B cell (primary cell): ENCODE measurements around the gene HIRA. TPM values are rescaled to one million over a fixed set of nuclear protein-coding genes. Genes with fewer than 3 reads are reported as not detected.

Source experiments
- ATAC-seq: fragments of 200-7000 bp; cut with Tn5 transposase; one replicate; pipeline ENCODE4 v1.10.0; 2021; ENCODE audit warnings: low read depth, mild to moderate bottlenecking, moderate number of reproducible peaks, moderate library complexity
- CTCF ChIA-PET: fragments of 350-600 bp; sonication (Branson Sonifier 250); formaldehyde crosslinking; loops from one replicate; lab custom pipeline; 2021; ENCODE audit warnings: antibody characterized with exemption, inconsistent platforms; lab: Charles Lee
- POLR2A ChIA-PET: fragments of 350-600 bp; sonication (Branson Sonifier 250); formaldehyde crosslinking; loops from one replicate; lab custom pipeline; 2021; ENCODE audit warnings: antibody characterized with exemption; lab: Charles Lee
- DNase-seq: peaks from one replicate; pipeline ENCODE4 v3.0.0; 2013
- H2AFZ ChIP-seq: 2 replicates; pipeline ENCODE4 v1.6.1; 2012; ENCODE audit warnings: mild to moderate bottlenecking, low read depth, low read length; ENCODE audit not compliant: insufficient read depth, poor library complexity, severe bottlenecking
- H3K27ac ChIP-seq, 2 donors: 1 replicate in 1 of 2; 2 replicates in 1 of 2; pipeline ENCODE4 v1.5.1; 2012 to 2013; ENCODE audit warnings: low read length in 2 of 2, mild to moderate bottlenecking in 2 of 2, moderate library complexity in 1 of 2
- H3K27me3 ChIP-seq, 4 experiments: fragments of 200-600 bp in 1 of 4; sonication (generic) in 1 of 4; replicated peaks in 1 of 4; 1 replicate in 2 of 4; 2 replicates in 2 of 4; pipeline versions ENCODE4 v1.6.1 to v1.7.0; 2013 to 2016; ENCODE audit warnings: low read length in 3 of 4, mild to moderate bottlenecking in 2 of 4, mixed read lengths in 1 of 4, moderate library complexity in 1 of 4; ENCODE audit not compliant: insufficient read depth in 4 of 4, control insufficient read depth in 3 of 4; ENCODE audit errors: control extremely low read depth in 1 of 4
- H3K36me3 ChIP-seq, 2 experiments: replicated peaks in 1 of 2; 1 replicate in 1 of 2; 2 replicates in 1 of 2; pipeline versions ENCODE4 v1.6.1 to v1.7.1; 2013; ENCODE audit warnings: low read length in 1 of 2; ENCODE audit not compliant: insufficient read depth in 2 of 2, control insufficient read depth in 1 of 2; ENCODE audit errors: control extremely low read depth in 1 of 2, extremely low read depth in 1 of 2
- H3K4me1 ChIP-seq, 2 donors: fragments of 200-600 bp in 1 of 2; sonication (generic) in 1 of 2; 1 replicate in 1 of 2; 2 replicates in 1 of 2; pipeline versions ENCODE4 v1.5.1 to v1.6.1; 2013 to 2017; ENCODE audit warnings: low read length in 2 of 2; ENCODE audit not compliant: control insufficient read depth in 2 of 2, insufficient read depth in 2 of 2
- H3K4me2 ChIP-seq: replicated peaks from 2 replicates; pipeline ENCODE3; 2012; ENCODE audit warnings: mild to moderate bottlenecking, low read depth, low read length; ENCODE audit not compliant: poor library complexity, severe bottlenecking
- H3K4me3 ChIP-seq, 5 experiments: fragments of 200-600 bp in 1 of 5; sonication (generic) in 1 of 5; 1 replicate in 3 of 5; 2 replicates in 2 of 5; pipeline versions ENCODE4 v1.5.1 to v1.7.0; 2011 to 2016; ENCODE audit warnings: low read length in 4 of 5, mild to moderate bottlenecking in 4 of 5, low read depth in 2 of 5, control low read depth in 1 of 5, moderate library complexity in 1 of 5; ENCODE audit not compliant: insufficient read depth in 1 of 5; ENCODE audit errors: control extremely low read depth in 1 of 5, extremely low read depth in 1 of 5
- H3K79me2 ChIP-seq: fragments of 200-600 bp; sonication (generic); one replicate; pipeline ENCODE4 v1.6.0; 2016; ENCODE audit warnings: low read length; ENCODE audit not compliant: control insufficient read depth, insufficient read depth
- H3K9ac ChIP-seq: fragments of 200-600 bp; sonication (generic); 2 replicates; pipeline ENCODE4 v1.6.1; 2017; ENCODE audit warnings: mild to moderate bottlenecking, low read length, moderate library complexity
- H3K9me3 ChIP-seq, 3 donors: one replicate each; pipeline versions ENCODE4 v1.6.1 to v1.7.1; 2013; ENCODE audit warnings: low read length in 2 of 3; ENCODE audit not compliant: control insufficient read depth in 2 of 3, insufficient read depth in 1 of 3; ENCODE audit errors: control extremely low read depth in 1 of 3
- H4K20me1 ChIP-seq: 2 replicates; pipeline ENCODE4 v1.6.0; 2012; ENCODE audit warnings: mild to moderate bottlenecking, low read length; ENCODE audit not compliant: insufficient read depth, control insufficient read depth, poor library complexity, severe bottlenecking
- H3K27ac Mint-ChIP-seq: one replicate; pipeline ENCODE4 v1.8.0; 2021; ENCODE audit warnings: mixed read lengths
- H3K27me3 Mint-ChIP-seq: one replicate; pipeline ENCODE4 v1.8.0; 2021; ENCODE audit warnings: mixed read lengths
- H3K4me1 Mint-ChIP-seq: one replicate; pipeline ENCODE4 v1.8.0; 2021; ENCODE audit warnings: mixed read lengths
- H3K4me3 Mint-ChIP-seq: one replicate; pipeline ENCODE4 v1.8.0; 2021; ENCODE audit warnings: mixed read lengths
- H3K9me3 Mint-ChIP-seq: one replicate; pipeline ENCODE4 v1.8.0; 2022; ENCODE audit warnings: mixed read lengths; ENCODE audit not compliant: insufficient read depth
- EZH2 ChIP-seq: IDR thresholded peaks from 2 replicates; pipeline ENCODE4 v1.6.1; 2012; ENCODE audit warnings: borderline replicate concordance, low read depth, mild to moderate bottlenecking, moderate library complexity, low read length; ENCODE audit not compliant: insufficient read depth, poor library complexity, severe bottlenecking
- WGBS: methylation state at CpG from one replicate; pipeline ENCODE4 v1.1.5; 2013; ENCODE audit warnings: missing lambda C conversion rate; ENCODE audit not compliant: insufficient coverage; 5-methylcytosine and 5-hydroxymethylcytosine counted together
- intact Hi-C: fragments of 100-400 bp; cut with micrococcal nuclease; formaldehyde crosslinking; loops from one replicate; pipeline ENCODE4 v1.10.0; 2022
- polyA plus RNA-seq: library from polyadenylated mRNA; depleted of rRNA; stranded (reverse); fragments of >200 nt; gene quantifications from 2 replicates; pipeline ENCODE4 v1.2.3, GENCODE V29; 2012
- total RNA-seq, 2 donors: library from RNA; stranded (reverse); fragments of 120-200 nt in 1 of 2; gene quantifications; 1 replicate in 1 of 2; 2 replicates in 1 of 2; pipeline versions ENCODE4 v1.2.3 to v1.2.4, GENCODE V29; 2013 to 2022
- TF ChIP-seq, protein P1 (sequence below): fragments of 200-600 bp; IDR thresholded peaks from one replicate; pipeline ENCODE4 v1.8.0; 2022; ENCODE audit warnings: antibody characterized with exemption, mild to moderate bottlenecking

Gene HIRA
- total and polyA plus RNA-seq, 2 donors (not counting 1 experiment from before 2014, with no cell fraction given) = 28.3 to 34.5 TPM

DNA sequence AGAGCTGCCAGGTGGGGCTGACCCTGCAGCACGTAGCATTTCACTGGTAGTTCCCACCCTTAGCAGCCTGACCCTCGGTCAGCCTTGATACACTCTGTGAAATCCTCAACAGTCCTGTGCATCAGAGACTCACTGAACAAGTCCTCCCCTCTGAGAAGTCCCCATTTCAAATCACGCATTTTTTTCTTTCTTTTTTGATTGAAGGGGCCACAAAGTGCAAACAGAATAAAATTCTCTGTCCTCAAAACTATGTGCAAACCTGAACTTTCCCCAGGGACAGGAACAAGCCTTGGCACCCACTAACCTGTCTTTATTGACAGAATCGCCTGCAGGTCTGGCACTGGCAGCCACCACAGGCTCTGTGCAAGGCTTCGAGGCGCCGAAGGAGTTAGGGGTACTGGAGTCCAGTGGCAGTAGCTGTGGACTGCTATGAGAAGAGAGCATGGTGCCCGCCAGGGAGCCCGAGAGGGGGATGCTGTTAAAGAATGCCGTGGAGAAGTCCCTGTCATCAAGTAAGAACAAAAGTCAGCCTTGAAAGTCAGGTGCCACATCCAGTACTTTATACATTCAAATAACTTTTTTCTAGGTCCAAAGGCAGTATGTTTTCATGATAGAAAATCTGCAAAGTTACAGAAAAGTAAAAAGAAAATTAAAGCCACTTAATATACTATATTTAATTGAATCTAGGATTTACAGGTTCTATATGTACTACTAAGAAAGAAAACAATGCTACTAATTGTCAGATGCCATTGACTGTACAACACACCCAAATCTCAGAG lies 53.8 kb downstream of the HIRA start:
- ChIA-PET CTCF (no interaction called here), POLR2A (no interaction called here)
- DNase-seq (no peak), ATAC-seq (no peak)
- Mint-ChIP-seq H3K27ac (no peak overlapping the region), H3K9me3 (no peaks in the 10 kb centered on the region), H3K4me3 (no peak overlapping the region), H3K27me3 (no peaks in the 10 kb centered on the region), H3K4me1 (no peaks in the 10 kb centered on the region)
- Histone ChIP-seq H3K27me3 (no peaks in the 10 kb centered on the region), H3K36me3 (peaks cover 3 to 58% of the 10 kb centered on the region in 2 experiments), H3K9me3 (no peaks in the 10 kb centered on the region), H3K9ac (no peak overlapping the region), H3K4me3 (no peak overlapping the region), H3K4me2 (no peak overlapping the region), H4K20me1 (no peaks in the 10 kb centered on the region), H3K79me2 (no peaks in the 10 kb centered on the region), H2AFZ (no peak overlapping the region), H3K4me1 (no peaks in the 10 kb centered on the region), H3K27ac (no peak overlapping the region)
- intact Hi-C loops = no loop called here
- TF ChIP-seq EZH2 = no peak
- TF ChIP-seq, protein P1, sequence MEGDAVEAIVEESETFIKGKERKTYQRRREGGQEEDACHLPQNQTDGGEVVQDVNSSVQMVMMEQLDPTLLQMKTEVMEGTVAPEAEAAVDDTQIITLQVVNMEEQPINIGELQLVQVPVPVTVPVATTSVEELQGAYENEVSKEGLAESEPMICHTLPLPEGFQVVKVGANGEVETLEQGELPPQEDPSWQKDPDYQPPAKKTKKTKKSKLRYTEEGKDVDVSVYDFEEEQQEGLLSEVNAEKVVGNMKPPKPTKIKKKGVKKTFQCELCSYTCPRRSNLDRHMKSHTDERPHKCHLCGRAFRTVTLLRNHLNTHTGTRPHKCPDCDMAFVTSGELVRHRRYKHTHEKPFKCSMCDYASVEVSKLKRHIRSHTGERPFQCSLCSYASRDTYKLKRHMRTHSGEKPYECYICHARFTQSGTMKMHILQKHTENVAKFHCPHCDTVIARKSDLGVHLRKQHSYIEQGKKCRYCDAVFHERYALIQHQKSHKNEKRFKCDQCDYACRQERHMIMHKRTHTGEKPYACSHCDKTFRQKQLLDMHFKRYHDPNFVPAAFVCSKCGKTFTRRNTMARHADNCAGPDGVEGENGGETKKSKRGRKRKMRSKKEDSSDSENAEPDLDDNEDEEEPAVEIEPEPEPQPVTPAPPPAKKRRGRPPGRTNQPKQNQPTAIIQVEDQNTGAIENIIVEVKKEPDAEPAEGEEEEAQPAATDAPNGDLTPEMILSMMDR = no peak
- 98% methylated on average over 8 of the region's 10 CpGs for WGBS

DNA sequence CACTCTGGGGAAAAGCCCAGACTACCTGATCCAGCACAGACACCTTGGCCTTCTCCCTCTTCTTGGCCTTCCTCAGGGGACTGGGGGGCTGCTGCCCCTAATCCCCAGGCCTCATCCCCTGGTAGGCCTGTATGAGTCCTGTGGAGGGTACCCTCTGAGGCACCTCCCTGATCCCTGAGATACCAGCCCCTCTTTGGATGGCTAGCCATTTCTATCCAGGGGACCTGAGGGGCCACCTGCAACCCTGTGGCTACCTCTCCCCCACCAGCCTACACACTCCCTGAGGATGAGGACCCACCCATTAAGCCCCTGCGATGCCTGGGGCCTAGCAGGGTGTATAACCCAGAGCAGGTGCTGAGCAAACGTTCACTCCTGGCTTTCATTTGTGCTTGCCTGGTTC lies 54.6 kb downstream of the HIRA start:
- H3K79me2 ChIP-seq = no peaks in the 10 kb centered on the region
- H4K20me1 ChIP-seq = no peaks in the 10 kb centered on the region
- H3K4me3 ChIP-seq = no peak overlapping the region
- H3K4me1 ChIP-seq = no peaks in the 10 kb centered on the region
- H3K4me2 ChIP-seq = no peak overlapping the region
- Mint-ChIP-seq H3K9me3 (no peaks in the 10 kb centered on the region), H3K4me1 (no peaks in the 10 kb centered on the region), H3K27me3 (no peaks in the 10 kb centered on the region), H3K4me3 (no peak overlapping the region), H3K27ac (no peak overlapping the region)
- no peak for TF ChIP-seq EZH2
- TF ChIP-seq, protein P1 = no peak
- no peaks in the 10 kb centered on the region for H3K9me3 ChIP-seq
- ChIA-PET POLR2A (no interaction called here), CTCF (no interaction called here)
- intact Hi-C loops = no loop called here
- H3K9ac ChIP-seq = no peak overlapping the region
- ATAC-seq = no peak
- H3K27ac ChIP-seq = no peak overlapping the region
- no peaks in the 10 kb centered on the region for H3K27me3 ChIP-seq
- no peak for DNase-seq
- WGBS = 89% methylated on average over 2 of the region's 2 CpGs
- no peak overlapping the region for H2AFZ ChIP-seq
- H3K36me3 ChIP-seq = peaks cover 3 to 51% of the 10 kb centered on the region in 2 experiments
